Endothelial cell of hepatic sinusoid (primary cell): ENCODE measurements around the gene HPGD.
"Not testable (repeated sequence)": the region's sequence is repeated elsewhere in the genome, so short reads cannot be mapped to it uniquely, and the experiment has no call there.

ENCODE experiments used
- in situ Hi-C: cut with HindIII; loops from 2 replicates; pipeline ENCODE4 v1.10.0; 2017; ENCODE audit warnings: low sequenced_read_pairs

The HPGD gene

GRCh38 chr4:174528226-174528625, 5.9 kb upstream of the HPGD start:
- in situ Hi-C loops: no loop called here

GRCh38 chr4:174526731-174527130, 4.4 kb upstream of the HPGD start:
- in situ Hi-C loops: no loop called here

- in situ Hi-C loops: no loop called here
Measured at GRCh38 chr4:174524242-174524641, 2.0 kb upstream of the HPGD start.

GRCh38 chr4:174523025-174523693, 871 bp upstream of the HPGD start:
- in situ Hi-C loops: no loop called here

DNA sequence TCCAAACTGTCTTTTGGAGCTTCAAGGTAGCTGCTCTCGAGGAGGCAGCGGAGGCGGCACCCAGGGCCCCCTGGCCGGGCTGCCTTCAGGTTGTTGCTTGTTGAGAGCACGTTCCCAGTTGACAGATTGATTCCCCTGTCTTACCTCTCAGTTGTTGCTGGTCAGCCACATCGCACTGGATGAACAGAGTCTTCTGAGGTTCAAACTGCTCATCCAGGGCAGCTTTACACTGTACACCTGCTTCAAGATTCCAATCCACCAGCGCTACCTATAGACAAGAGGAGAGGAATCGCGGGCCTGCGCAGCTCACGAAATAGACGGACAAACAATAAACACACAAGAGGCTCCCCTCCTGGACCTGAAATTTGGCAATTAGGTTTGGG, 497 bp downstream of the HPGD start:
- in situ Hi-C loops: no loop called here

DNA sequence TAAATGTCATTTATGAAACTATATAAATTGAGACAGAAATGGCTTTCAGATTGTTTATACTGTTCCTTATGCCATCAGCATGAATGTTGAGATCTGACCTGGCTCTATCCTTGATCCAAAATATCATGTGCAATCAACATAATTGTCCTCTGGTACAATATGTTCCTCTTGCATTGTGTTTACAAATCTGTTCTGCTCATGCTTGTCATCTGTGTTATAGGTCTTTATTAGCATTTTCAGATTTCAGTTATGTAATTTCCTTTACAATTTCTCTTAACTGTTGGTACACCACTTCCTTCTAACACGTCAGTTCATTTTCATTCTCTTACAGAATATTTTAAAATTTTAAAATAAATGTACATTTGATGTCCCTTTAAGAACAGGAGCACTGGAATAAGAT, 1.6 kb downstream of the HPGD start:
- in situ Hi-C loops: no loop called here

- in situ Hi-C loops: no loop called here
Measured at GRCh38 chr4:174517502-174518445, 4.5 kb downstream of the HPGD start.

DNA sequence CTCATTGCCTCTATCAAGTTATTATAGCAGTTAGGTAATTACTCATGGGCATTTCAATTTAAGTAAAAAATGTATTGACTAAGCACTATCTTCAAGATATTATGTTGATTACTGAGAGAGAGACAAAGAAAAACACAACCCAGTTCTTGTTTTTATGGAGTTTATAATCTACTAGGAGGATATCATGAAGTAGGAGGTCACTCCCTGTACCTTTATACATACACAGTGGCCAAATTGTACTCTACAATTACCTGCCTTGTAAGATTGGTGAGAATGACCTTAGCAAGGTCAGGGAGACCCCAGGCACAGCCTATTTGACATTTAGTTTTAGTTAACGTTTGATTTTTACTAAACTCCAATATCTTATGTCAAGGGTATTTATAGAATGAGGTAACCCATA, 5.5 kb downstream of the HPGD start:
- in situ Hi-C loops: no loop called here

DNA sequence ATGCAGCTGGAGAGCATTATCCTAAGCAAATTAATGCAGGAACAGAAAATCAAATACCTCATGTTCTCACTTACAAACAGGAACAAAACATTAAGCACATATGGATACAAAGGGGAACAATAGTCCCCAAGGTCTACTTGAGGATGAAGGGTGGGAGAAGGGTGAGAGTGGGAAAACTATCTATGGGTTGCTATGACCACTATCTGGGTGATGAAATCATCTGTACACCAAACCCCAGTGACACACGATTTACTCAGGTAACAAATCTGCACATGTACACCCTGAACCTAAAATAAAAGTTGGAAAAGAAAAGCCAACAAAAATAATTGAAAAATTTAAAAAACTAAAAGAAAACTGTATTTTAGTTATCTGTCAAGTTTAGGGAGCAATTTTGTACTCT, 5.9 kb downstream of the HPGD start:
- in situ Hi-C loops: no loop called here

- in situ Hi-C loops: no loop called here
Measured at GRCh38 chr4:174512745-174513144, 9.5 kb downstream of the HPGD start.

- in situ Hi-C loops: no loop called here
Measured at GRCh38 chr4:174505892-174506291, 16.4 kb downstream of the HPGD start.

DNA sequence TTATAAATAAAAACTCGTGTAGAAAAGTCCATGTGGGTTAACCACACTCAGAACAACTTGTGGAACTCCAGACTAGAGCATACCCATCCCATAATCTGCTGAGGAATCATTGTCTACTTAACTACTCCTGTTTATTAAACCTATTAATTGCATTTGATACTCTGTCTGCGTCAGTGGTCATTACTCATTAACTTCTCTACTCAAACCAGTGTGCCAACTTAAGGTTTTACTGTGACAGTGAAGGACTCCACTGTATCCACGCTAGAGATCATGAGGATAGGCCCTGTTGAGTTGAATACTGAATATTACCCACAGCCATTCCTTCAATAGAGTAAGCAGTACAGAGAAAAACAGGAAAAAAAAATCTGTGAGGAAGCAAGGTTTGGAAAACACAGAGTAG, 17.3 kb downstream of the HPGD start:
- in situ Hi-C loops: no loop called here

GRCh38 chr4:174503079-174503715, 19.1 kb downstream of the HPGD start:
- in situ Hi-C loops: no loop called here

GRCh38 chr4:174496631-174497432, 25.5 kb downstream of the HPGD start:
- in situ Hi-C loops: no loop called here

- in situ Hi-C loops: no loop called here
Measured at GRCh38 chr4:174495626-174496025, 26.7 kb downstream of the HPGD start.

- in situ Hi-C loops: no loop called here
Measured at GRCh38 chr4:174494726-174495125, 27.6 kb downstream of the HPGD start.

- in situ Hi-C loops: no loop called here
Measured at GRCh38 chr4:174494146-174494545, 28.1 kb downstream of the HPGD start.

- in situ Hi-C loops: no loop called here
Measured at GRCh38 chr4:174490451-174490961, 31.8 kb downstream of the HPGD start.

DNA sequence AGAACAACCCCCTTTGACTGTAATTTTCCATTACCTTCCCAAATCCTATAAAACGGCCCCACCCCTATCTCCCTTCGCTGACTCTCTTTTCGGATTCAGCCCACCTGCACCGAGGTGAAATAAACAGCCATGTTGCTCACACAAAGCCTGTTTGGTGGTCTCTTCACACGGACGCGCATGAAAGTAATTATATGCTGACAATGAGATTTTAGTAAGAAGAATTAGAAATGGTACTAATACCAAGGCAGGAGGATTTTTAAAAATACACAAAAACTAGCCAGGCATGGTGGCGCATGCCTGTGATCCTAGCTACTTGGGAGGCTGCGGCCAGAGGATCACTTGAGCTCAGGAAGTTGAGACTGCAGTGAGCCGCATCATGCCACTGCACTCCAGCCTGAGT, 33.9 kb downstream of the HPGD start:
- in situ Hi-C loops: not testable (repeated sequence)

DNA sequence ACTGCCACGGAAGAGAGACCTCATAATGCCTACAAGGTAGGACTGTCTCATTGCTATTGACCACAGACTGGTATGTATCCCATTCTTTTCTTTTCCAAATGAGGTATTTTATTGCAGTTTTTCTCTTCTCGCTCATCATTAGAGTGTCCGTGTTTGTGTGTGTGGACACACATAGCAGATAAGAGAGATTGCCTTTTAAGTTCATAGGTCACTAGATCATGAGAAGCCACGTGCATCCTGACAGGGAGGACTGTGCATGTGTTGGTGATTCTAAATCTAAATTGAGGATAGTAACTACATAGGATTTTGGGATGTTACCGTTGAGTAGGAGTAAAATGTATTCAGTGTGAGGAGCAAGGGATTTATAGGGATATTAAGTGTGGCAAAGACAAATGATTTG, 37.3 kb downstream of the HPGD start:
- in situ Hi-C loops: no loop called here

DNA sequence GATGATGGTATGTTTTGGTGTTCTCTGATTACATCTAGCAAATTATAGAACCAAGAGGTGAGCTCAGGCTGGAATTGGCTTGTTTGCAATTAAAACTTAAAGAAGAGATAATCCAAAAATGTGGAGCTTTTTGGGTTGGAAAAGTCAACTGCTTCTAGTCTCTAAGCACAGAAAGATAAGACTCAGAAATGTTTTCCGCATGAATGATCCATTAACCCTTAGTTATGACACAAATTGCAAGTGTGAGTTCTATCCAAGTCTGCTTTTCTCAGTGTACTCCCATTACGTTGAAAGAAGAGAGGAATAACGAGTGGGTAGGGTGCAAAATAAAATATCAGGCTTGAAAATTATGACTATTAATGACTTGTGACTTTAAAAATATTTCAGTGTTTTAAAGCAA, 38.5 kb downstream of the HPGD start:
- in situ Hi-C loops: no loop called here
